Muscle layer of duodenum (tissue), 2 donors: ENCODE results near the gene IQSEC3.

Experiments
- H3K27ac ChIP-seq: one replicate; pipeline ENCODE4 v1.7.0; 2013; ENCODE audit warnings: mild to moderate bottlenecking, low read length
- H3K27me3 ChIP-seq: one replicate; pipeline ENCODE4 v1.7.0; 2013; ENCODE audit warnings: low read depth, mild to moderate bottlenecking, control low read depth, low read length
- H3K36me3 ChIP-seq, 2 donors: one replicate each; pipeline ENCODE4 v1.7.0; 2013; ENCODE audit warnings: low read length in 2 of 2, control low read depth in 1 of 2, mild to moderate bottlenecking in 1 of 2; ENCODE audit not compliant: insufficient read depth in 2 of 2, control insufficient read depth in 1 of 2
- H3K4me1 ChIP-seq, 2 donors: one replicate each; pipeline ENCODE4 v1.7.0; 2013; ENCODE audit warnings: low read length in 2 of 2, mild to moderate bottlenecking in 2 of 2, control low read depth in 1 of 2, moderate library complexity in 1 of 2; ENCODE audit not compliant: insufficient read depth in 2 of 2, control insufficient read depth in 1 of 2
- H3K4me3 ChIP-seq, 2 donors: one replicate each; pipeline ENCODE4 v1.7.0; 2013; ENCODE audit warnings: low read length in 2 of 2, low read depth in 1 of 2, mild to moderate bottlenecking in 1 of 2
- H3K9me3 ChIP-seq, 2 donors: one replicate each; pipeline ENCODE4 v1.7.0; 2013; ENCODE audit warnings: low read length in 2 of 2, control low read depth in 1 of 2, mild to moderate bottlenecking in 1 of 2; ENCODE audit not compliant: control insufficient read depth in 1 of 2
- donor health status: healthy.

The IQSEC3 gene

GRCh38 chr12:177336-177979 lies 110.9 kb downstream of the IQSEC3 start:
- Histone ChIP-seq H3K27me3 (peaks cover 3% of the 10 kb centered on the region), H3K9me3 (no peaks in the 10 kb centered on the region), H3K4me1 (peaks cover 13 to 36% of the 10 kb centered on the region in 2 donors), H3K36me3 (no peaks in the 10 kb centered on the region), H3K27ac (no peak overlapping the region), H3K4me3 (no peak overlapping the region)

GRCh38 chr12:177980-178828 lies 111.6 kb downstream of the IQSEC3 start:
- Histone ChIP-seq H3K4me1 (peaks cover 13 to 32% of the 10 kb centered on the region in 2 donors), H3K36me3 (no peaks in the 10 kb centered on the region), H3K27me3 (peaks cover 3% of the 10 kb centered on the region), H3K27ac (no peak overlapping the region), H3K4me3 (no peak overlapping the region), H3K9me3 (no peaks in the 10 kb centered on the region)

- peaks cover 13 to 31% of the 10 kb centered on the region in 2 donors for H3K4me1 ChIP-seq
- H3K27me3 ChIP-seq, result peaks cover 3% of the 10 kb centered on the region
- no peaks in the 10 kb centered on the region for H3K36me3 ChIP-seq
- H3K9me3 ChIP-seq, result no peaks in the 10 kb centered on the region
- no peak overlapping the region for H3K27ac ChIP-seq
- H3K4me3 ChIP-seq, result no peak overlapping the region
Observed at GRCh38 chr12:178829-179109, 112.2 kb downstream of the IQSEC3 start.

GRCh38 chr12:179131-179884 lies 112.7 kb downstream of the IQSEC3 start:
- Histone ChIP-seq H3K27ac (no peak overlapping the region), H3K36me3 (no peaks in the 10 kb centered on the region), H3K9me3 (no peaks in the 10 kb centered on the region), H3K27me3 (peaks cover 3% of the 10 kb centered on the region), H3K4me3 (no peak overlapping the region), H3K4me1 (peaks cover 13 to 31% of the 10 kb centered on the region in 2 donors)

- H3K4me3 ChIP-seq, result no peak overlapping the region
- H3K36me3 ChIP-seq, result no peaks in the 10 kb centered on the region
- peaks cover 13 to 31% of the 10 kb centered on the region in 2 donors for H3K4me1 ChIP-seq
- H3K27me3 ChIP-seq, result peaks cover 3% of the 10 kb centered on the region
- H3K9me3 ChIP-seq, result no peaks in the 10 kb centered on the region
- H3K27ac ChIP-seq, result no peak overlapping the region
Observed at GRCh38 chr12:179885-180284, 113.3 kb downstream of the IQSEC3 start.

GRCh38 chr12:180445-180844 lies 113.9 kb downstream of the IQSEC3 start:
- H3K27me3 ChIP-seq, result peaks cover 3% of the 10 kb centered on the region
- no peak overlapping the region for H3K27ac ChIP-seq
- H3K36me3 ChIP-seq, result no peaks in the 10 kb centered on the region
- H3K4me3 ChIP-seq, result no peak overlapping the region
- peaks cover 13 to 28% of the 10 kb centered on the region in 2 donors for H3K4me1 ChIP-seq
- H3K9me3 ChIP-seq, result no peaks in the 10 kb centered on the region

- Histone ChIP-seq H3K27me3 (peaks cover 3% of the 10 kb centered on the region), H3K4me1 (peaks cover 13 to 18% of the 10 kb centered on the region in 2 donors), H3K36me3 (no peaks in the 10 kb centered on the region), H3K9me3 (no peaks in the 10 kb centered on the region), H3K27ac (no peak overlapping the region), H3K4me3 (no peak overlapping the region)
Observed at GRCh38 chr12:181921-182320, 115.4 kb downstream of the IQSEC3 start.

GRCh38 chr12:182381-182892 lies 115.9 kb downstream of the IQSEC3 start:
- H3K27ac ChIP-seq, result no peak overlapping the region
- no peaks in the 10 kb centered on the region for H3K9me3 ChIP-seq
- peaks cover 3% of the 10 kb centered on the region for H3K27me3 ChIP-seq
- H3K36me3 ChIP-seq, result no peaks in the 10 kb centered on the region
- H3K4me1 ChIP-seq, result peaks cover 13% of the 10 kb centered on the region in 2 donors
- no peak overlapping the region for H3K4me3 ChIP-seq

GRCh38 chr12:184811-185575 lies 118.4 kb downstream of the IQSEC3 start:
- Histone ChIP-seq H3K36me3 (no peaks in the 10 kb centered on the region), H3K9me3 (no peaks in the 10 kb centered on the region), H3K4me3 (no peak overlapping the region), H3K27me3 (no peaks in the 10 kb centered on the region), H3K27ac (no peak overlapping the region), H3K4me1 (peaks cover 4 to 17% of the 10 kb centered on the region in 2 donors)

- H3K4me1 ChIP-seq, result peaks cover 0 to 14% of the 10 kb centered on the region in 2 donors
- H3K27ac ChIP-seq, result no peak overlapping the region
- no peaks in the 10 kb centered on the region for H3K27me3 ChIP-seq
- no peak overlapping the region for H3K4me3 ChIP-seq
- no peaks in the 10 kb centered on the region for H3K9me3 ChIP-seq
- no peaks in the 10 kb centered on the region for H3K36me3 ChIP-seq
Observed at GRCh38 chr12:185576-185955, 119.0 kb downstream of the IQSEC3 start.
